Fibroblast of villous mesenchyme (primary cell): ENCODE data around the gene STAG1. TPM values are rescaled to one million over a fixed set of nuclear protein-coding genes. Genes with fewer than 3 reads are reported as not detected.
A peak's percentile ranks its signal among the peaks of the same experiment; 100 is the strongest.
"Not testable (repeated sequence)": the region's sequence is repeated elsewhere in the genome, so short reads cannot be mapped to it uniquely, and the experiment has no call there.

Source experiments
- DNase-seq: peaks from one replicate; pipeline ENCODE4 v3.0.0-alpha.2; 2010; ENCODE audit warnings: low read depth
- H3K4me3 ChIP-seq: 2 replicates; pipeline ENCODE4 v1.5.1; 2011; ENCODE audit warnings: low read depth, mild to moderate bottlenecking, low read length
- total RNA-seq: library from RNA; depleted of rRNA; stranded (reverse); fragments of >200 nt; gene quantifications from 2 replicates; pipeline ENCODE4 v1.2.3, GENCODE V29; 2012
- TF ChIP-seq, protein P1 (sequence below): IDR thresholded peaks from 2 replicates; pipeline ENCODE4 v1.5.1; 2012; ENCODE audit warnings: low read depth, mild to moderate bottlenecking, low read length; ENCODE audit not compliant: insufficient read depth

The STAG1 gene
- total RNA-seq, 1 donor = 52.7 TPM

DNA sequence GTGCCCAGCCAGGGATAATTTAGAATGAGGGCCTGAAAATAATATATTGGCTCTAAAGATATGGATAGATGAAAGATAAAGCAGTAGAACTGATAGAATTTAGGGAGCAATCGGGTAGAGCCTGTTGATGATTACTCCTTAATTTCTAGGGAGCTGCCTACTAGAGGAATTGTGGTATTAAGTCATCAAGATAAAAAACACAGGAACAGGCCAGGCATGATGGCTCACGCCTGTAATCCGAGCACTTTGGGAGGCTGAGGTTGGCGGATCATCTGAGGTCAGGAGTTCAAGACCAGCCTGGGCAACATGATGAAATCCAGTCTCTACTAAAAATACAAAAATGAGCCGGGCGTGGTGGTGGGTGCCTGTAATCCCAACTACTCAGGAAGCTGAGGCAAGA, 371.6 kb downstream of the STAG1 start:
- no peak overlapping the region for H3K4me3 ChIP-seq
- DNase-seq = peak; percentile 26
- TF ChIP-seq, protein P1, sequence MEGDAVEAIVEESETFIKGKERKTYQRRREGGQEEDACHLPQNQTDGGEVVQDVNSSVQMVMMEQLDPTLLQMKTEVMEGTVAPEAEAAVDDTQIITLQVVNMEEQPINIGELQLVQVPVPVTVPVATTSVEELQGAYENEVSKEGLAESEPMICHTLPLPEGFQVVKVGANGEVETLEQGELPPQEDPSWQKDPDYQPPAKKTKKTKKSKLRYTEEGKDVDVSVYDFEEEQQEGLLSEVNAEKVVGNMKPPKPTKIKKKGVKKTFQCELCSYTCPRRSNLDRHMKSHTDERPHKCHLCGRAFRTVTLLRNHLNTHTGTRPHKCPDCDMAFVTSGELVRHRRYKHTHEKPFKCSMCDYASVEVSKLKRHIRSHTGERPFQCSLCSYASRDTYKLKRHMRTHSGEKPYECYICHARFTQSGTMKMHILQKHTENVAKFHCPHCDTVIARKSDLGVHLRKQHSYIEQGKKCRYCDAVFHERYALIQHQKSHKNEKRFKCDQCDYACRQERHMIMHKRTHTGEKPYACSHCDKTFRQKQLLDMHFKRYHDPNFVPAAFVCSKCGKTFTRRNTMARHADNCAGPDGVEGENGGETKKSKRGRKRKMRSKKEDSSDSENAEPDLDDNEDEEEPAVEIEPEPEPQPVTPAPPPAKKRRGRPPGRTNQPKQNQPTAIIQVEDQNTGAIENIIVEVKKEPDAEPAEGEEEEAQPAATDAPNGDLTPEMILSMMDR = no peak

DNA sequence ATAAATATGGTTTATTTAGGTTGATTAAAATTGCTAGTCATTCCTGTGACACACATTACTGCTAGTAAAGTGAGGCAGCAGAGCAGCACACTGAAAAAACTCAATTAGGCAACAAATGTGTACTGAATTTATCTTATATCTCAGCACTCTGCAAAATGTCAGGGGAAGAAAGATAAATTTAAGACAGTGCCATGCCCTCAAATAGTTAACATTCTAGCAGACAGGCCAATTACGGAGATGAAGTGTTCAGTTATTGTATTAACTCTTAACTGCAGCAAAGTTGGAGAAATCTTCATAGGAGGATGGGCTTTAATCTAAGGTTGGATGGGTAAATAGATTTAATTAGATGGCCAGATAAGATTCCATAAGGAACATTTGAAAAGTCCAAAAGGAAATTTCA, 374.2 kb downstream of the STAG1 start:
- no peak for DNase-seq
- H3K4me3 ChIP-seq = no peak overlapping the region
- TF ChIP-seq, protein P1 = no peak

DNA sequence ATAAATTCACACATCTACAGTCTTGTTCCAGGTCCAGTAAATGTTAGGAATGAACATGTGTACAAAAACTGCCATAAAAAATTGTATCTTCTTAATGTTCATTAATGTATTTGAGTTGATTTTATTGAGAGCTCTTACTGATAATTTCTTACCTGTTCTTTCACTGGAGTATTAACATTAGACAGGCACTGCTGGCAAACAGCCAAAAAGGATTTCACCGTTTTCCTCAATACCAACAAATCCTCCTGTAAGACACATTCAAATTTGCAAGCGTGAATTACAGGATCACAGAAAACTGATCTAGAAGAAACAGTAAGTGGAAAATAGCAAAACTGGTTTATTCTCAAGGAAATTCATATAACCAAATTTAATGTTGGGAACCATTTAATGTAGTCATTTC, 374.7 kb downstream of the STAG1 start:
- TF ChIP-seq, protein P1 = no peak
- no peak overlapping the region for H3K4me3 ChIP-seq
- no peak for DNase-seq

DNA sequence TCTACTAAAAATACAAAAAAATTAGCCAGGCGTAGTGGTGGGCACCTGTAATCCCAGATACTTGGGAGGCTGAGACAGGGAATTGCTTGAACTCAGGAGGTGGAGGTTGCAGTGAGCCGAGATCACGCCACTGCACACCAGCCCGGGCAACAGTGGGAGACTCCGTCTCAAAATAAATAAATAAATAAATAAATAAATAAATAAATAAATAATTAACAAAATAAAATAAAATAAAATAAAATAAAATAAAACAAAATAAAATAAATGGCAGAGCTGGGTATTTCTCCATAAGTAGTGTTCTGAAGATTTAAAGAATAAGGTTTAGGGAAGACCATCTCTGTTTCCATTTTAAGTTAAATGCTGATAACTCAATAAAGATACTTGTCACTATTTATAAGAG, 376.4 kb downstream of the STAG1 start:
- DNase-seq = not testable (repeated sequence)

DNA sequence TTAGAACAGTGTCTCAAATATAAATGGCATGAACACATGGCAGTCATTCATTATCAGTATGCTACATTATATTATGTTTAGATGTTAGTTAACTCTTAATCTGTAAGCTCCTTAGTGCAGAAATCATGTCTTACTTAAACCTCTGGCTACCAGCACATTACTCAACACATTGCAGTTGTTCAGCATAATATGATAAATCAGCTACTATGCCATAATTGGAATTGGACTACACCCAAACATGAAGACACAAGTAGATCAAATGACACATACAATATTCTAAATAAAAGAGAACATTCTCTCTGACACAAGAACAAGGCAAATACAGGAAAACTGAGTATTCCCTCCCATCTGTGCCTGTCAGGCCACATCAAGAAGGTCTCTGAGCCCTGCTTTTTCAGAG, 385.9 kb downstream of the STAG1 start:
- H3K4me3 ChIP-seq = no peak overlapping the region
- peak; percentile 58 for DNase-seq
- TF ChIP-seq, protein P1 = no peak

More for the DNA sequence above, 376.4 kb downstream of the STAG1 start:
- H3K4me3 ChIP-seq = not testable (repeated sequence)

DNA sequence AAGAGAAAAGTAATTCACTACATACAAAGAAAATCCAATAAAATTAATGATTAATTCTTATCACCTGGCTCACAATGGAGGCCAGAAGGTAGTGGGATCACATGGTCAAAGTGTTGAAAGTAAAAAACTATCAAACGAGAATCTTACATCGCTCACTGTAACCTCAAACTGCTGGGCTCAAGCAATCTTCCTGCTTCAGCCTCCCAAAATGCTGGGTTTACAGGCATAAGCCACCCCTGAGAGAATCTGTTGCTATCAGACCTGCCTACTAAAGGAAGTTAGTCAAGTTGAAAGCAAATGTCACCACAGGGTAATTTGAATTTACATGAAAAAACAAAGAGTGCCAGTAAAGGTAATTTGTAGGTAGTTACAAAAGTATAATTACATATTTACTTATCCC, 398.7 kb downstream of the STAG1 start:
- TF ChIP-seq, protein P1 = no peak
- H3K4me3 ChIP-seq = no peak overlapping the region
- DNase-seq = no peak

DNA sequence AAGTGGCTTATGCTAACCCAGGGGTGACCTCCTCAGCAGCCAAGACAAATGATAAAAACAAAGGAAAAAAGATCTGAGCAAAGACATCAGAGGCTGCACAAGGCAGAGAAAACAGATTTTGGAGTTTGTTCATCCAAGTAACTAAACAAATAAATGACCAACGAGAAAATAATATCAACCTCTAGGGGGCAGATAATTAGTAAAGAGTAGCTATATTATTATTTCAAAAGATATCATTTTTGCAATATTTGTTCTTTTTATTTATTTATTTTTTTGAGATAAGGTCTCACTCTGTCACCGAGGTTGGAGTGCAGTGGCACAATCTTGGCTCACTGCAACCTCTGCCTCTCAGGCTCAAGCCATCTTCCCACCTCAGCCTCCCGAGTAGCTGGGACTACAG, 400.3 kb downstream of the STAG1 start:
- TF ChIP-seq, protein P1 = peak; percentile 11
- H3K4me3 ChIP-seq = no peak overlapping the region

More for the DNA sequence above, 400.3 kb downstream of the STAG1 start:
- no peak for DNase-seq
